Right lung (tissue), 5 donors: ENCODE results near the gene NBEA. TPM values are rescaled to one million over a fixed set of nuclear protein-coding genes. Genes with fewer than 3 reads are reported as not detected.
"Not testable (repeated sequence)": the region's sequence is repeated elsewhere in the genome, so short reads cannot be mapped to it uniquely, and the experiment has no call there.

ENCODE experiments used
- DNase-seq, 2 donors: peaks; one replicate each; pipeline ENCODE4 v3.0.0-alpha.2; 2013
- polyA plus RNA-seq, 5 donors: library from polyadenylated mRNA; unstranded; fragments of 120-200 nt; gene quantifications; one replicate each; pipeline versions ENCODE4 v1.2.1 to v1.2.3, GENCODE V29; 2013; ENCODE audit warnings: inconsistent platforms in 1 of 5, low replicate concordance in 1 of 5; ENCODE audit not compliant: insufficient read length in 5 of 5, insufficient read depth in 1 of 5

Gene NBEA
- polyA plus RNA-seq, 5 donors, result 7.7 to 13.5 (median 12.7) TPM

- no peak for DNase-seq
Measured at GRCh38 chr13:35646056-35646774, 704.1 kb downstream of the NBEA start.

GRCh38 chr13:35648201-35648600, 706.1 kb downstream of the NBEA start:
- peak; percentile 11 to 14 for DNase-seq

- DNase-seq, result peak; percentile 2 to 17
Measured at GRCh38 chr13:35649162-35649561, 707.1 kb downstream of the NBEA start.

- DNase-seq, result no peak
Measured at GRCh38 chr13:35659796-35660195, 717.7 kb downstream of the NBEA start.

- no peak for DNase-seq
Measured at GRCh38 chr13:35664747-35665146, 722.7 kb downstream of the NBEA start.

GRCh38 chr13:35669321-35669720, 727.3 kb downstream of the NBEA start:
- DNase-seq, result no peak

- no peak for DNase-seq
Measured at GRCh38 chr13:35672611-35673010, 730.5 kb downstream of the NBEA start.

GRCh38 chr13:35675651-35676050, 733.6 kb downstream of the NBEA start:
- no peak for DNase-seq

- not testable (repeated sequence) for DNase-seq
Measured at GRCh38 chr13:35677863-35678262, 735.8 kb downstream of the NBEA start.

GRCh38 chr13:35681685-35682084, 739.6 kb downstream of the NBEA start:
- no peak for DNase-seq

GRCh38 chr13:35684432-35684831, 742.4 kb downstream of the NBEA start:
- DNase-seq, result no peak

- DNase-seq, result no peak
Measured at GRCh38 chr13:35687336-35687735, 745.3 kb downstream of the NBEA start.

GRCh38 chr13:35690581-35691207, 748.6 kb downstream of the NBEA start:
- no peak for DNase-seq

- no peak for DNase-seq
Measured at GRCh38 chr13:35693134-35693784, 751.2 kb downstream of the NBEA start.

- no peak for DNase-seq
Measured at GRCh38 chr13:35694031-35694430, 752.0 kb downstream of the NBEA start.

GRCh38 chr13:35694549-35695447, 752.7 kb downstream of the NBEA start:
- DNase-seq, result no peak

GRCh38 chr13:35695448-35695770, 753.3 kb downstream of the NBEA start:
- DNase-seq, result no peak

GRCh38 chr13:35697186-35697730, 755.2 kb downstream of the NBEA start:
- no peak for DNase-seq

GRCh38 chr13:35698911-35699576, 757.0 kb downstream of the NBEA start:
- DNase-seq, result no peak

GRCh38 chr13:35699825-35700510, 757.9 kb downstream of the NBEA start:
- DNase-seq, result peak in 1 of 2 donors; percentile 52

GRCh38 chr13:35700671-35701070, 758.6 kb downstream of the NBEA start:
- DNase-seq, result no peak
